BLaER1 (cell line): ENCODE results near the gene PDK4.

Source experiments
- H3K27ac ChIP-seq: shearing (Covaris generic); formaldehyde crosslinking; 2 replicates; pipeline ENCODE4 v1.8.1; 2022
- H3K27me3 ChIP-seq: shearing (Covaris generic); formaldehyde crosslinking; 2 replicates; pipeline ENCODE4 v1.8.1; 2022
- H3K36me3 ChIP-seq: shearing (Covaris generic); formaldehyde crosslinking; 2 replicates; pipeline ENCODE4 v1.8.1; 2022
- H3K4me1 ChIP-seq: shearing (Covaris generic); formaldehyde crosslinking; 2 replicates; pipeline ENCODE4 v1.8.1; 2022
- H3K4me2 ChIP-seq: shearing (Covaris generic); formaldehyde crosslinking; 2 replicates; pipeline ENCODE4 v1.8.1; 2022
- H3K4me3 ChIP-seq: shearing (Covaris generic); formaldehyde crosslinking; 2 replicates; pipeline ENCODE4 v1.8.1; 2022
- H3K9ac ChIP-seq: shearing (Covaris generic); formaldehyde crosslinking; 2 replicates; pipeline ENCODE4 v1.8.1; 2022
- H3K9me3 ChIP-seq: shearing (Covaris generic); formaldehyde crosslinking; 2 replicates; pipeline ENCODE4 v1.8.1; 2022
- H4K20me1 ChIP-seq: shearing (Covaris generic); formaldehyde crosslinking; 2 replicates; pipeline ENCODE4 v1.8.1; 2022
- Cebpa-rat ChIP-seq: shearing (Covaris generic); IDR thresholded peaks from 2 replicates; pipeline ENCODE4 v1.8.1; 2022

Gene PDK4

GRCh38 chr7:95596198-95597063 lies at the start of gene PDK4:
PDK4 (minus strand) TSS chr7:95596516; CDS start chr7:95596293, 223 bp downstream.
- Histone ChIP-seq H3K4me3 (0 out of 2 replicates have a peak within 1 kb of the TSS, but pooled peaks have one; percentile 42), H3K27ac (no peak within 1 kb of the TSS), H3K9ac (no peak within 1 kb of the TSS), H3K9me3 (0 out of 2 replicates have a peak, but pooled peaks cover 8% of the 10 kb centered on the region), H3K4me2 (peak within 1 kb of the TSS; percentile 42), H4K20me1 (no peaks in the 10 kb centered on the region), H3K27me3 (peaks cover 23% of the 10 kb centered on the region), H3K36me3 (no peaks in the 10 kb centered on the region), H3K4me1 (no peaks in the 10 kb centered on the region)
- TF ChIP-seq Cebpa-rat: no peak

- no peaks in the 10 kb centered on the region for H3K9me3 ChIP-seq
- H3K36me3 ChIP-seq: no peaks in the 10 kb centered on the region
- no peak overlapping the region for H3K4me2 ChIP-seq
- no peak overlapping the region for H3K9ac ChIP-seq
- no peak for TF ChIP-seq Cebpa-rat
- no peaks in the 10 kb centered on the region for H3K4me1 ChIP-seq
- no peaks in the 10 kb centered on the region for H4K20me1 ChIP-seq
- H3K27ac ChIP-seq: no peak overlapping the region
- H3K4me3 ChIP-seq: no peak overlapping the region
- no peaks in the 10 kb centered on the region for H3K27me3 ChIP-seq
Observed at GRCh38 chr7:95642173-95642572, 45.9 kb upstream of the PDK4 start.

- Histone ChIP-seq H3K9ac (no peak overlapping the region), H3K9me3 (no peaks in the 10 kb centered on the region)
- TF ChIP-seq Cebpa-rat: no peak
Observed at GRCh38 chr7:95636140-95636940, 40.0 kb upstream of the PDK4 start.

DNA sequence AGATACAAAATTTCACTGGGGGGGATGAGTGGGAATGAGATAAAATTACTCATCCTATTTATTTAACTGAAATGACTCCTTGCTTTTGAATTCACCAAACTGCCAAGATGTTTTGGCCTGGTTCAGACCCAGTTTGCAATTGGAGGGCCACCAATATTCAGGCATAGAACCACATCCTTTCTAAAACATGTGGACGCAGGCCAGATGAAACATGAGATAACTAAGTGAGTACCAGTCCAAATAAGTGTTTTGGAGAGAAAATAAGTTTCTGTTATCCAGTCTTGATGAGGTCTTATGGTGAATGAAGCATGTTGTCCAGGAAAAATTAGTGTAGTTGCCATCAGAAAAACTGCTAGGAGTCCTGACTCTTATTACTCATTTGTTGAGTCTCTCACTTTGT lies 36.3 kb upstream of the PDK4 start:
- no peaks in the 10 kb centered on the region for H3K27me3 ChIP-seq
- H3K4me3 ChIP-seq: no peak overlapping the region
- H3K9me3 ChIP-seq: no peaks in the 10 kb centered on the region
- no peak overlapping the region for H3K9ac ChIP-seq
- H3K27ac ChIP-seq: no peak overlapping the region
- H3K36me3 ChIP-seq: no peaks in the 10 kb centered on the region
- TF ChIP-seq Cebpa-rat: no peak
- H3K4me2 ChIP-seq: no peak overlapping the region
- H3K4me1 ChIP-seq: no peaks in the 10 kb centered on the region
- no peaks in the 10 kb centered on the region for H4K20me1 ChIP-seq

More at GRCh38 chr7:95636140-95636940, 40.0 kb upstream of the PDK4 start:
- Histone ChIP-seq H3K27me3 (no peaks in the 10 kb centered on the region), H3K4me3 (no peak overlapping the region), H3K36me3 (no peaks in the 10 kb centered on the region), H4K20me1 (no peaks in the 10 kb centered on the region), H3K27ac (no peak overlapping the region), H3K4me2 (no peak overlapping the region), H3K4me1 (no peaks in the 10 kb centered on the region)

- Histone ChIP-seq H3K4me1 (no peaks in the 10 kb centered on the region), H3K4me3 (no peak overlapping the region), H3K4me2 (no peak overlapping the region), H3K27ac (no peak overlapping the region), H4K20me1 (no peaks in the 10 kb centered on the region), H3K27me3 (no peaks in the 10 kb centered on the region), H3K9ac (no peak overlapping the region), H3K9me3 (no peaks in the 10 kb centered on the region), H3K36me3 (no peaks in the 10 kb centered on the region)
- TF ChIP-seq Cebpa-rat: no peak
Observed at GRCh38 chr7:95631527-95631926, 35.2 kb upstream of the PDK4 start.

GRCh38 chr7:95630702-95631458 lies 34.6 kb upstream of the PDK4 start:
- no peak for TF ChIP-seq Cebpa-rat
- H3K4me1 ChIP-seq: no peaks in the 10 kb centered on the region

GRCh38 chr7:95628831-95629439 lies 32.6 kb upstream of the PDK4 start:
- Histone ChIP-seq H3K4me1 (no peaks in the 10 kb centered on the region), H3K9me3 (no peaks in the 10 kb centered on the region), H3K9ac (no peak overlapping the region), H3K4me3 (no peak overlapping the region), H3K27ac (no peak overlapping the region), H4K20me1 (no peaks in the 10 kb centered on the region), H3K27me3 (no peaks in the 10 kb centered on the region), H3K36me3 (no peaks in the 10 kb centered on the region), H3K4me2 (no peak overlapping the region)
- no peak for TF ChIP-seq Cebpa-rat

More at GRCh38 chr7:95630702-95631458, 34.6 kb upstream of the PDK4 start:
- Histone ChIP-seq H3K27me3 (no peaks in the 10 kb centered on the region), H3K4me3 (no peak overlapping the region), H4K20me1 (no peaks in the 10 kb centered on the region), H3K9ac (no peak overlapping the region), H3K27ac (no peak overlapping the region), H3K4me2 (no peak overlapping the region), H3K9me3 (no peaks in the 10 kb centered on the region), H3K36me3 (no peaks in the 10 kb centered on the region)

DNA sequence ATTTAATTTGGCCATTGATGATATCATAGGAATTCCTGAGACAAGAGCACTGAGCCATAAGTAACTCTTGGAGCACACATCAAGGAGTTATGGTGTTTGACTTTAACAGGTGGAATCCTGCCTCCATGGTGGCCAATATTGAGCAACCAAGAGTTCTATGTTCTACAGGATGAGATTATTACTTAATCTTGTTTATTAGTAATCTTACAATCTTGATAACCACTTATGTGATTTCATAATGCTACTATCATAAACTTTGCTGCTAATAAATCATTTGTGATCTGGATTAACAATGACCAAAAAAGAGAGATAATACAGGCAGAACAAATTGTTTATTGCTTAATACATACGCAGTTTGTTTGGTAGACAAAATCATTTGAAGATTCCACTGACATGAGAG lies 27.5 kb upstream of the PDK4 start:
- TF ChIP-seq Cebpa-rat: no peak; the same call in 1 of the 2 replicates

DNA sequence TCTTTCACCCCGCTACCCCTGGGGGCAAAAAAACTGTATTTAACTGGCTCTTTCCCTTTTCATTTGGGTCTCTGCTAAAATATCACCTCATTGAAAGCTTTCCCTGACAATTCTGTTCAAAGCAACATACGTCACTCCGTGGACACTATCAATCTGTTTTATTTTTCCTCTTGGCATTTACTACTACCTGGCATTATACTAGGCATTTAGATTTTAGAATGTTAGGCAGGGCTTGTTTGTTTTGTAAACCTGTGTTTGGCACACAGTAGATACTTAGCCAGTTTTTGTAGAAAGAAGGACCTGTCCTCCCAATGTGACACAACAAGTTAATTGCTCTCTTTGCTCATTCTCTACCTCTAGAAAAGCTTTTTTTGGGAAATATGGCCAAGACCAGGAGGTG lies 26.5 kb upstream of the PDK4 start:
- no peak overlapping the region for H3K4me3 ChIP-seq
- no peak overlapping the region for H3K27ac ChIP-seq
- no peak for TF ChIP-seq Cebpa-rat
- H3K27me3 ChIP-seq: no peaks in the 10 kb centered on the region
- no peaks in the 10 kb centered on the region for H3K9me3 ChIP-seq
- no peaks in the 10 kb centered on the region for H3K36me3 ChIP-seq
- H3K9ac ChIP-seq: no peak overlapping the region
- H3K4me2 ChIP-seq: no peak overlapping the region
- no peaks in the 10 kb centered on the region for H3K4me1 ChIP-seq
- no peaks in the 10 kb centered on the region for H4K20me1 ChIP-seq

More for the DNA sequence above, 27.5 kb upstream of the PDK4 start:
- no peaks in the 10 kb centered on the region for H3K36me3 ChIP-seq
- H3K27me3 ChIP-seq: no peaks in the 10 kb centered on the region
- no peaks in the 10 kb centered on the region for H3K9me3 ChIP-seq
- H3K4me2 ChIP-seq: no peak overlapping the region
- H3K27ac ChIP-seq: no peak overlapping the region
- H3K4me3 ChIP-seq: no peak overlapping the region
- no peak overlapping the region for H3K9ac ChIP-seq
- H3K4me1 ChIP-seq: no peaks in the 10 kb centered on the region
- no peaks in the 10 kb centered on the region for H4K20me1 ChIP-seq
